Measurements from ENCODE around the gene TAF15.

- TF ChIP-seq EZH2 (IDR thresholded peaks at IDR 0.05; ENCODE audit: insufficient read depth, poor library complexity, severe bottlenecking), result no peak
- TF ChIP-seq EZH2phosphoT487 (IDR thresholded peaks at IDR 0.05; ENCODE audit: insufficient read depth, low read depth), result no peak
Measured at GRCh38 chr17:35889818-35890773, 80.8 kb downstream of the TAF15 start.
